ENCODE results near the gene IGFBP5.

DNA sequence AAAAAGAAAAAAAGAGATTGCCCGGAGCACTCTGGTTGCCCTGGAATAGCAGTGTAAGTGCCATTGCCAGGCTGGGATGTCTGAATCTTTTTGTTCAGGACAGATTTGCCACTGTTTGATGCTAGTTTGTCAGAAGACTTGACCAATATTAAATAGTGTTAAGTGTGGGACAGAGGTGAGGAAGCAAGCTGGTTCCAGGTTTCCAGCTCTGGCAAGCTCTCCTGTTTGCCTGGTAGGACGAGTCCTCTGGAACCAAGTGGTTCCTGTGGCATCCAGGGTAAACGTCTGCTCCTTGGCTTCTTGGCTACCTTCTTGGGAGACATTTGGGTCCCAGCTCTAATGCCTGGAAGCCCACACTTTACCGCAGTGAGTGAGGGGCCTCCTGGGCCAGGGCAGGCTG lies 20.8 kb upstream of the IGFBP5 start:
- TF ChIP-seq, protein P1, sequence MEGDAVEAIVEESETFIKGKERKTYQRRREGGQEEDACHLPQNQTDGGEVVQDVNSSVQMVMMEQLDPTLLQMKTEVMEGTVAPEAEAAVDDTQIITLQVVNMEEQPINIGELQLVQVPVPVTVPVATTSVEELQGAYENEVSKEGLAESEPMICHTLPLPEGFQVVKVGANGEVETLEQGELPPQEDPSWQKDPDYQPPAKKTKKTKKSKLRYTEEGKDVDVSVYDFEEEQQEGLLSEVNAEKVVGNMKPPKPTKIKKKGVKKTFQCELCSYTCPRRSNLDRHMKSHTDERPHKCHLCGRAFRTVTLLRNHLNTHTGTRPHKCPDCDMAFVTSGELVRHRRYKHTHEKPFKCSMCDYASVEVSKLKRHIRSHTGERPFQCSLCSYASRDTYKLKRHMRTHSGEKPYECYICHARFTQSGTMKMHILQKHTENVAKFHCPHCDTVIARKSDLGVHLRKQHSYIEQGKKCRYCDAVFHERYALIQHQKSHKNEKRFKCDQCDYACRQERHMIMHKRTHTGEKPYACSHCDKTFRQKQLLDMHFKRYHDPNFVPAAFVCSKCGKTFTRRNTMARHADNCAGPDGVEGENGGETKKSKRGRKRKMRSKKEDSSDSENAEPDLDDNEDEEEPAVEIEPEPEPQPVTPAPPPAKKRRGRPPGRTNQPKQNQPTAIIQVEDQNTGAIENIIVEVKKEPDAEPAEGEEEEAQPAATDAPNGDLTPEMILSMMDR (IDR thresholded peaks at IDR 0.05): no peak
- no peak for TF ChIP-seq POLR2A (IDR thresholded peaks at IDR 0.05)

Measured in lower leg skin (tissue), 3 donors.